Gastroesophageal sphincter (tissue), 3 donors: ENCODE results near the gene C2orf92.

Experiments used
- CTCF ChIP-seq, 4 experiments: fragments of 200-600 bp in 2 of 4; fragments of 450-650 bp in 2 of 4; sonication (generic) in 1 of 4; IDR thresholded peaks; one replicate each; pipeline ENCODE4 v1.5.1; 2017 to 2019; ENCODE audit warnings: antibody characterized with exemption in 4 of 4, mild to moderate bottlenecking in 2 of 4, moderate library complexity in 2 of 4
- EP300 ChIP-seq: sonication (generic); formaldehyde crosslinking; IDR thresholded peaks from one replicate; pipeline ENCODE4 v1.6.1; 2017; ENCODE audit warnings: antibody characterized with exemption, mild to moderate bottlenecking
- POLR2A ChIP-seq, 2 donors: fragments of 450-650 bp; IDR thresholded peaks; one replicate each; pipeline ENCODE4 v1.6.1; 2017; ENCODE audit warnings: antibody characterized with exemption in 2 of 2, mild to moderate bottlenecking in 2 of 2, moderate library complexity in 1 of 2

- TF ChIP-seq CTCF (IDR thresholded peaks at IDR 0.05) (no peak), POLR2A (IDR thresholded peaks at IDR 0.05) (no peak), EP300 (no peak)
These were observed 54.5 kb downstream of the C2orf92 start for GRCh38 chr2:97724073-97724410.
